GM21576 (cell line): Measurements from ENCODE around the gene LDLRAD3.

Source experiments
- ATAC-seq: cut with Tn5 transposase; IDR thresholded peaks from one replicate; pipeline ENCODE4 v1.9.1; 2021; ENCODE audit warnings: mild to moderate bottlenecking, moderate library complexity; ENCODE audit not compliant: unreplicated experiment

Gene LDLRAD3

DNA sequence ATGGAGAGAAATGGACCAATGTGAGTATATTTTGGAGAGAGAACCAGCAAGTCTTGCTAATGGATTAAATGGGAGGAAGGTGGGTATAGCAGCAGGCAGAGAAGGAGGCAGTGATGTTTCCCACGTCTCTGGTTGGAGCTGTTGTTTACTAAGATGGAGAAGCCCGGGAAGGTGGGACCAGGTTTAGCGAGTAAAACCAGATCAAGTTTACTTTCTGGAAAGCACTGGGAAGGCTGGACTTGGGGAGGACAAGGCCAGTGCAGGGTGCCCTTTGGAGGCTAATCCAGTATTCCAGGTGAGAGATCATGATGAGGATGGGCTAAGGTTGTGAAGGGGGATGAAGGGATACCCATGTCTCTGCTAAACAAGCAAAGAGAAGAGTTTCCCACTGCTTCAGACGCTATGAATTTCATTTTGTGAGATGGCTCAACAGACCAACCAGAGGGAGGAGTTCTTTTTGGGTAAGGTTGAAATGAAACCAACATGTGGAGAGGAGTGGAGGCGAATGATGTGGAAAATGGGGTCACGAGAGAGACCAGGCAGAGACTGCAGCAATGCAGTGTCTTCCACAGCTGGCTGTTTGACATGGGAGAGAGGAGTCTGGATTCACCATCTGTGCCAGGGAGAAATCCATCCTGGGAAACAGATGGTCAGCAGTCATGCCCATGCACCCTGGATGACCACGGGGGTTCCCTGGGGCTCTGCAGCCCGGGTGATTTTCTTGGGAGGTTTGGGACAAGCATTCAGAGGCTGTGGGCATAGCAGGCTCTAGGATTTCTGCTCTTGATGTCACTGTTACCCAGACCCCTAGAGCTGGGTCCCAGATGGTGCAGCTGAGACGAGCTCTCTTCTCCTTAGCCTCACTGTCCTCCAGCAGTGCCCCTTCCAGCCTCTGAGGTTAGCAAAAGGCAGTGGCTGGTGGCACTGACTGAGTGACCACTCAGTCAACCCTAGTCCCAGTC is 320.4 kb downstream of the LDLRAD3 start:
- no peak for ATAC-seq

DNA sequence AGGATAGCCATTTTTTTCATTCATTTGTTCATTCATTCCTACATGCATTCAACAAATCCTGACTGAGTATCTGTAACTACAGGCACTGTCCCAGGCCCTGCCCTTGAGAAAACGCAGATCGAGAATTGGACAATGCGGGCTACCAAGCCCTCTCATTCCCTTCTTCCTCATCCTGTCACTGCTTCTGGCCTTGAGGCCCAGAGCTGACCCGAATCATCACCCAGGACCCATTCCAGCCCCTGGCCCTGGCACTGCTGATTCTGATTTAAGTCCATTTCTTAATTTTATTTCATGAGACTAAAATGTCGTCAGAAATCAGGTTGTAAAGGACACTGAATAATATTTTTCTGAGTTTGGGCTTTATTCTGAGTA is 321.1 kb downstream of the LDLRAD3 start:
- no peak for ATAC-seq

DNA sequence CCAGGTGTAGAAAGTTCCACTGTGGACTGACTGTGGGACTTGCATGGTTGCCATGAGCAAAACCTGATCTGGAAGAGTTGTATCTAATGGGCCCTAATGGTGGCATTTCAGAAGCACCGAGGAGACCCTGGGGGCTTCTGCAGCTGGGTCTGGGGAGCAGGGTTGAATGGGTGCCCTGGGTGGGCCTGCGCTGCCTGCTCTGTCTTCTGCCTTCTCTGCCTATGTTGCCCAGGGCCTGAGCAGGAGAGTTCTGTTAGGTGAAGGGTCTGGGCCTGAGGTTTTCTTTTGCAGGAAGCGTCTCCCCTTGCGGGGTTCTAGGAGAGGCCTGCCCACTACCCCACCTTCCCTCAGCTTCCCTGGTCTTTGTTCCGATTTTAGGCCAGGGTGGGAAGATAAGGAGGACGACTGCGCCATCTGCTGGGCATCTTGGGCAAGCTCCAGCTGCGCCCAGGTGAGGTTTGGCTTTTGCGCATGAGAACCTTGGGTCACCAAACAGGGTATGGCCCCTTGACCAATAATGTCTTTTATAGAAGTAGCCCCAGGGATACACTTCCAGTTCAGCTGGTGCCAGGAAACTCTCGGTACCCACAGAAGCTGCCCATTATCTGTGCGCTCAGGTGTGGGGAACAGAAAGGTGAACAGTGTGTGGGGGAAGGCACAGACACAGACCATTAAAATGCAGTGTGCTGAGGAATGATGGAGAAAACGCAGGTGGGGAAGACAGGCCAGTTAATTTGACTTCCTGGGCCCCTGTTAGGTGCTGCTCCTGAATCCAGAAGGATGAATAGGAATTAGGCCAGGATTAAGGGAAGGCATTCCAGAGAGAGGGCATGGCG is 322.1 kb downstream of the LDLRAD3 start:
- ATAC-seq: peak; percentile 81

DNA sequence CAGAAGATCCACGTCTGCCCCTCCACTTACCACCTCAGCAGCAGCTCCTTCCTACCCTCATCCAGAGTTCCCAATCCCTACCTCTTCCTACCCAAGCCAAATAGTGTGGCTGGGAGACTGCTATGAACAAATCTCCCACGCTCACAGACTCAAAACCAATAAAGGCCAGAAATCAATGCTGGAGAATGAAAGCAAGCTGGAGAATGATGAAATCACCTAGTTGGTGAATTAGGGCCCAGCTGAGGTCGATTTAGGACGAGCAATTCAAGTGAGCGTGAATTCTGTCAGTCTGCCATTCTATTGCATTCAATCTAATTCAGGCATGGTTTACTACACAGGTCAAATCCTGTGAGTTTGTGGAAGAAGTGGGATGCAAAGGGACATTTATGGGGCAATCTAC is 322.9 kb downstream of the LDLRAD3 start:
- no peak for ATAC-seq

DNA sequence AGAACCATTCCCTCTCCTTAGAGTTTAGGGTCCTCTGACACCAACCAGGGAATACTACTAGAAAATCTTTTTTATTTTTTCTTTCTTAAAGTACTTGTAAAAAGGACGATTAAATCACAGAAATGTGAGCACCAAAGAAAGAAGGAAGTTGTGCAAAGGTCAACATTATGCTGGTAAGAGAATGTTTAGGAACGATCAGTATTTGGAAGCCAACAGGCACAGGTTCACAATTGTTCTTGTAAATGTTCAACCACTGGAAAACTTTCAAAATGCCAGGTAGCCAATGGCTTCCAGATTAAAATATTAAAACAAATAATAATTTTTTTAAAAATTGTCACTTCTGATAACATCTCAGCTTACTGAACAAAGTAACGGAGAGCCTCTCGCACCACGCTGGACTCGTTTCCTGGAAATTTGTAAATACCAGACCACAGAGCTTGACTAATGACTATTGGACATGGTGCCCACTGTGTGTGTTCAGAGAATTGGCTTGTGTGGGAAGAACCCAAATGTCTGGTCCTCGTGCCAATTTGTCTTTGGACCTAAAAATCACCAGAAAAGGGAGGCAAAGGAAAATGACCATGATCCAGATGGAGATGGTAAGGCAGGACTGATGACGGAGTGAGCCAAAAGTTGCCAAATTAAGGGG is 324.6 kb downstream of the LDLRAD3 start:
- ATAC-seq: no peak

DNA sequence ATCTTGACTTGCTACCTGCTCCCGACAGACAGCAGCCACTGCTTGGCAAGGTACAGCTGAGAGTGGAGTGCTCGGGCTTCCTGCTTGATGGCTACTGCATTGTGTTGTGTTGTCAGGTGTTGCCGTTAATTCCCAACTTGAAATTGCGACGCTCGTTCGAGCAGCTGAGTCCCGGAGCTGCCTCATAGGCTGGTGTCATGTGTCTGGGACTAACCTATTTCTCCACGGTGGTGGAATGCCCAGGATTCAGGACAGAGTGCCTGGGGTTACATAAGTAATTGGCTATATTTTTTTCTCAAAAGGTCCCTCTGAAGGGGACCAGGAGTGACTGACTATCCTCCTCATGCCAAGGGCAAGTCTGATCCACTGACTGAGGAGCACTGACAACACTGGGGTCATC is 326.8 kb downstream of the LDLRAD3 start:
- no peak for ATAC-seq

DNA sequence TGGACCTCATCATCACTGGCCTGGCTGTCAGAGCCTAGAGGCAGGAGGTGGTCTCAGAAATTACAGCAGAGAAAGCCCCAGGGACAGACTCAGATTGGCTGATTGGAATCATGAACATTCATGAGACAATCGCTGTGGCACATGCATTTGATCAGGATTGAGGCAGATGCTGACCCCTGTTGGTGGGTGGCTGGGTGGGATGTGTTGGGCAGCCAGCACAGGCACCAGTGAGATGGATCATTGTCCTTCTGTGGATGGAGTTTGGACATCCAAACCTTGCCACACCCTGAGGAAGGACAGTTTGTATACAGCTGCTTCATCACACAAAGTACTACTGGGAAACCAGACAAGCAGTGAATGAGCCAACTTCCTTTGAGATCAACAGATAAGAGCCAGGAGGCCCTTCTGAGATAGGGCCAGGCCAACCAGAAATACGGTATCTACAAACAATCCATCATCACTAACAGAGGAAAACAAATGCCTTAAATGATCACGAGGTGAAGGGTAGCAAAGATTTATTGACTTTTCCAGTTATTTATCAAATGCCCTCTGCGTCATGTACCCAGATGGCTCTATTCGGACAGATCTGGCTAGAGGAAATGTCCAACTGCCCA is 328.0 kb downstream of the LDLRAD3 start:
- no peak for ATAC-seq

DNA sequence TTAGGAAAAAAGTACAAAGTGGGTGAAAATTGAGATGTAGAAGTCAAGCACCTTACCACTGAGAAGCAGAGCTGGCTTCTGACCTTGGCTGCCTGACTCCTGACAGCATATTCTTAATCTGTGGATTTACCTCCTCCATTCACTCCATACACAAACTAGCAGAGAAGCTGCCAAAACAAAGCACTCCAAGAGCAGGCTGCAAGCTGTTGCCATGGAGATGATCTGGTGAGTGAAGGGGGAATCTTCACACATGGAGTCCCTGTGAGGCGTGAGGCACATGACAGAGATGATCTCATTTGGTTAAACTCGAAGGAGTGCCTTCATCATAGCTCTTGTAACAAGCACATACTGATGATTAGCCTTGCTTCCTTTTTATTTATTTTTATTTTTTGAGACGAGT is 329.2 kb downstream of the LDLRAD3 start:
- no peak for ATAC-seq

DNA sequence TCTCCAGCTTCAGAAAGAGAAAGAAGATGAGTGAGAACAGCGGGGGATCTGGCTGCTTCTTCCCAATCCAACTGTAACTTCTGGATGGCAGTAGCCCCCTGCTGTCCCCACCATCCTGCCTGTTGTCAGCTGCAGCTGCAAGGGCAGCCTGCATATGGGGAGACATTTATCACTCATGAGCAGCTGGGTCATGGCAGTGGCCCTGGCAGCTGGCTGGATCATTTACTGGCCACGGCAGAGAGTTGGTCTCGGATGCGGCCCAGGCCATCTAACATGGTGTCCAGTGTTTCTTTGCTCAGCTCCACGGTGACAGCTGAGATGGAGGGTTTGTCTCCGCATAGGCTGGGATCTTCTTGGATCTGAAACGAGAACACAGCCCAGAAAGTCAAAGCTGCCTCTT is 330.6 kb downstream of the LDLRAD3 start:
- no peak for ATAC-seq

DNA sequence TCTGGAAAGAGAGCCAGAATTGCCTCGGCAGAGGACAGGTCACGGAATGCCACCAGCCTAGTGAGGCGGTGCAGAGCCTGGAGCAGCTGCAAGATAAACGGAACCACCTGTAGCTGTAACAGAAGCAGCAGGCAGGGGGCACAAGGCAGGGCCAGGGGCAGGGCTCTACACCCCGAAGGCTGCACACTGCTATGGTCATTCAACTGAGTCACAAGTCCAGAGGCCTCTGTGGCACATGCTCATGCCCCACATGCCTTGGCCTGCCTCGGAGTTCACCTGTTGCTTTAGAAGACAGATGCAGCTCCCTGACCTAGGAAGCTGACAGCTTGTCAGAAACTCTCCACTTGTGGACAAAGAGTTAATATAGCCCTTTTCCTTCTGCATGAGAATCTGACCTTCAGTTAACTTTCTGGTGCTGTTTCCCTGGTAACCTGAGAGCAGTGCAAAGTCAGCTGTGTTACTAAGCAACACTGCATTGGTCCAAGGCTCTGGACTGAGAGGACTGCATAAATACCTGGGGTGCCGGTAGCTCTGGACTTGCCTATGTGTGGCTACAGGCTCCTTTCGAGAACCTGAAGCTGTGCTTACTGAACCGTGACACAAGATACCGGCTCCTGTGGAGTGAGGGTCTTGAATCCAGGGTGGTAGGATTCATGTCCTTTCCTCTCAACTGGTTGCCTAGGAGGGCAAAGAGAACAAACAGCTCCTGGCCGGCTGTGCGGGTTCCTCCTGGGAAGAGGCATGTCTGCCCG is 334.8 kb downstream of the LDLRAD3 start:
- ATAC-seq: no peak

DNA sequence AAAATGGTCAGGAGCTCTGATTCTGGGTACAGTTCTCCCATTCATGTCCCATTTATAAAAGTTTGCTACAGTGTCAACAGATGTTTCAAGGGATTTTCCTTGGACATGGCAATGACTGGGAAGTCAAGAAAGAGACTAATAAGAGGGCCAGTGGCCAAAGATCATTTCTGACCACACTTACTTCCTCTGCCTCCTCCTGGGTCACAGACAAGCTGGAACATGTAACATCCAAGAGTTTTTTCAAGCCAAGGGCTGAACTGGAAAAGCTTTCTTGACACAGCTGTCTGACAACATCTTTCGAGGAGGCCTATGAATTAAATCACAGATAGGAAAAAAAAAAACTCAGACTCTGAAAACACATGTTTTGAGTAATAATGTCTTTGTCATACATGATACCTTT is 336.7 kb downstream of the LDLRAD3 start:
- no peak for ATAC-seq
